ENCODE measurements around the gene SLC13A3. TPM values are rescaled to one million over a fixed set of nuclear protein-coding genes. Genes with fewer than 3 reads are reported as not detected.

The SLC13A3 gene
- total RNA-seq, 1 donor from 2014 or later, result 7.4 TPM

DNA sequence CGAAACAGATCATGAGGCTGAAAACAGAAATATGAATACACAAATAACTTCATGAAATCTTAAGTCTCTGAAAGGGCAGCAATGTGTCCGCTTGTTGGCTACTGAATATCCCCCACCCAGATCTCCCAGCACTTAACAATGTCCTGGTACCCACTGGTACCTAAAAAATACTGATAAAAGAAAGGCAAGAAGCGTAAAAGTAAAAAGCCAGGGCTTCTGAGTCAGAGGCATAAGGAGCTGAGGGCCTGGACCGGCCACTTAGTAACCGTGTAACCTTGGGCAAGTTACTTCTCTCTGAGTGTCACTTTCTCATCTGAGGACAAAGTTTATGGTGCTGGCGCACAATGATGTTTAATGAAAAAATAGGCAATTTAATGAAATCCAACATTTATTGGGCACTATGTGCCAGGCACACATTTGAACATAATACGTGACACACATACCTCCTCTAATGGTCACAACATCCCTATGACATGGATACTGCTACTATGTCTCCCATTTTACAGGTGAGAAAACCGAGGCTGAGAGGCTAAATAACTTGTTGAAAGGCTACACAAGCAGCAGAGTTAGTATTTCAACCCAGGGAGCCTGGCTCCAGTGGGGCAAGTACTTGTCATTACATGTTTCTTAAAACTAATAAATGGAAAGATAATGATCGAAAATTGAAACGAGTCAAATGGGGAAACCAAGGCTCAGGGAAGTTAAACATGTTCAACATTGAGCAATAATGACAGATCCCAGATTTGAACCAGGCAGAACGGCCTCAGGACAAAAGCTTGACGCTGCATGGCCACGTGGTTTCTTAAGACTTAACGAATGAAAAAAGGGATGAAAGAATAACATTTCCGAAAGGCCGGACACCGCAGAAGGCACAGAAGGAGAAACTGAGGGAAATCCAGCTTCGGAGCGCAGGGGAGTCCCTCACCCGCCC lies 37.2 kb upstream of the SLC13A3 start:
- Histone ChIP-seq H3K79me2 (ENCODE audit: low read depth) (peaks cover 47% of the 10 kb centered on the region), H3K4me1 (peaks cover 20% of the 10 kb centered on the region), H3K4me2 (peak overlapping the region; percentile 82), H3F3A (ENCODE audit: low read depth) (peaks cover 45% of the 10 kb centered on the region), H3K9ac (peak overlapping the region; percentile 94), H3K27me3 (no peaks in the 10 kb centered on the region), H4K20me1 (ENCODE audit: low read depth) (peaks cover 2% of the 10 kb centered on the region), H3K9me3 (ENCODE audit: low read depth) (no peaks in the 10 kb centered on the region), H2AFZ (replicated peaks) (peak overlapping the region; percentile 82), H3K27ac (peak overlapping the region; percentile 94), H3K4me3 (peak overlapping the region; percentile 80), H3K36me3 (peaks cover 8% of the 10 kb centered on the region)
- no peak for DNase-seq (ENCODE audit: low spot score)
- Mint-ChIP-seq H3K27ac (peak overlapping the region; percentile 95), H3K9me3 (no peaks in the 10 kb centered on the region), H3K27me3 (ENCODE audit: insufficient read depth, low read depth) (peaks cover 13% of the 10 kb centered on the region), H3K4me3 (peak overlapping the region; percentile 99), H3K4me1 (peaks cover 29% of the 10 kb centered on the region), H3K36me3 (peaks cover 18% of the 10 kb centered on the region)
- TF ChIP-seq EZH2 (IDR thresholded peaks at IDR 0.05) (no peak), EZH2phosphoT487 (IDR thresholded peaks at IDR 0.05) (no peak)
- TF ChIP-seq, protein P1, sequence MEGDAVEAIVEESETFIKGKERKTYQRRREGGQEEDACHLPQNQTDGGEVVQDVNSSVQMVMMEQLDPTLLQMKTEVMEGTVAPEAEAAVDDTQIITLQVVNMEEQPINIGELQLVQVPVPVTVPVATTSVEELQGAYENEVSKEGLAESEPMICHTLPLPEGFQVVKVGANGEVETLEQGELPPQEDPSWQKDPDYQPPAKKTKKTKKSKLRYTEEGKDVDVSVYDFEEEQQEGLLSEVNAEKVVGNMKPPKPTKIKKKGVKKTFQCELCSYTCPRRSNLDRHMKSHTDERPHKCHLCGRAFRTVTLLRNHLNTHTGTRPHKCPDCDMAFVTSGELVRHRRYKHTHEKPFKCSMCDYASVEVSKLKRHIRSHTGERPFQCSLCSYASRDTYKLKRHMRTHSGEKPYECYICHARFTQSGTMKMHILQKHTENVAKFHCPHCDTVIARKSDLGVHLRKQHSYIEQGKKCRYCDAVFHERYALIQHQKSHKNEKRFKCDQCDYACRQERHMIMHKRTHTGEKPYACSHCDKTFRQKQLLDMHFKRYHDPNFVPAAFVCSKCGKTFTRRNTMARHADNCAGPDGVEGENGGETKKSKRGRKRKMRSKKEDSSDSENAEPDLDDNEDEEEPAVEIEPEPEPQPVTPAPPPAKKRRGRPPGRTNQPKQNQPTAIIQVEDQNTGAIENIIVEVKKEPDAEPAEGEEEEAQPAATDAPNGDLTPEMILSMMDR (IDR thresholded peaks at IDR 0.05), result no peak

DNA sequence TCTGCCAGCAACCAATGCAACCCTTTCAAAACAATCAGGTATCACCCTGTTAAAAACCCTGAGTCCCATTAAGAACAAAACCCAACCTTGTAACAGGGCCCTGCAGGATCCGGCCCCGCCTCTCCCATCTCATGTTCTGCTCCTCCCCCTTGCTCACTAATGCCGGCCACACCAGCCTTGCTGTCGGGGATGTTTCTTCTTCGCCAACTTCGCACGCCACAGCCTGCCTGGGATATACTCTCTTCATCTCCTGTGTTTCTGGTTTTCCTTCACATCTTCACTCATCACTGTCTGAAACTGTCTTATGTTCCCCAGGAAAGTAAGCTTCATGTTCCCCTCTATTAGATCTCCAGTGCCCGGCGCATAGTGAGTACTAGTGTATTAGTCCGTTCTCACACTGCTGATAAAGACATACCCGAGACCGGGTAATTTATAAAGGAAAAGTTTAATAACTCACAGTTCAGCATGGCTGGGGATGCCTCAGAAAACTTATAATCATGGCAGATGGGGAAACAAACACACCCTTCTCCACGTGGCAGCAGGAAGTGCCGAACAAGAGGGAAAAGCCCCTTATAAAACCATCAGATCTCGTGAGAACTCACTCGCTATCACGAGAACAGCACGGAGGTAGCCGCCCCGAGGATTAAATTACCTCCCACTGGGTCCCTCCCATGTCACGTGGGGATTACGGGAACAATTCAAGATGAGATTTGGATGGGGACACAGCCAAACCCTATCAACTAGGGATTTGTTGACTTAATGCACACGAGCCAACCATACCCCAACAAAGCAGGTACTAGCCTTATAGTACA lies 32.9 kb upstream of the SLC13A3 start:
- Histone ChIP-seq H3K4me1 (peaks cover 29% of the 10 kb centered on the region), H3K27me3 (no peaks in the 10 kb centered on the region), H3K36me3 (peaks cover 8% of the 10 kb centered on the region), H3K9ac (no peak overlapping the region), H4K20me1 (ENCODE audit: low read depth) (peaks cover 7% of the 10 kb centered on the region), H2AFZ (replicated peaks) (peak overlapping the region; percentile 13), H3K79me2 (ENCODE audit: low read depth) (peaks cover 66% of the 10 kb centered on the region), H3F3A (ENCODE audit: low read depth) (peaks cover 44% of the 10 kb centered on the region), H3K4me3 (peak overlapping the region; percentile 43), H3K27ac (no peak overlapping the region), H3K9me3 (ENCODE audit: low read depth) (no peaks in the 10 kb centered on the region), H3K4me2 (peak overlapping the region; percentile 73)
- DNase-seq (ENCODE audit: low spot score), result peak; percentile 81
- no peaks in the 10 kb centered on the region for H3K9me3 Mint-ChIP-seq
- H3K4me3 Mint-ChIP-seq, result peak overlapping the region; percentile 69
- TF ChIP-seq, protein P1 (IDR thresholded peaks at IDR 0.05), result no peak
- TF ChIP-seq EZH2 (IDR thresholded peaks at IDR 0.05) (no peak), EZH2phosphoT487 (IDR thresholded peaks at IDR 0.05) (no peak)
- peaks cover 7% of the 10 kb centered on the region for H3K27me3 Mint-ChIP-seq (ENCODE audit: insufficient read depth, low read depth)
- peaks cover 18% of the 10 kb centered on the region for H3K36me3 Mint-ChIP-seq
- peak overlapping the region; percentile 11 for H3K27ac Mint-ChIP-seq
- peaks cover 44% of the 10 kb centered on the region for H3K4me1 Mint-ChIP-seq

DNA sequence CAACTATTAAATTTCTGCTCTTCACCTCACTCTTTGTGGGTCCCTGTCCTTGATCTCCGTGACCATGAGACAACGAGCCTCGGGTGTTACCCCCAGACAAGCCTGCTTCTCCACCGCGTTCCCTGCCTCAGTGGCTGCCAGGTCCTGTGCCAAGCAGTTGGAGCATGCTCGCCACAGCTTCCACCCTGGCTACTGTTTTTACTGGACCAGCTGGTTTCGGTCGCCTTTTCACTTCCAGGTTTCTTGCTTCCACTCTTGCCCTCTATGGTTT lies 32.3 kb upstream of the SLC13A3 start:
- H3K27me3 Mint-ChIP-seq (ENCODE audit: insufficient read depth, low read depth), result peaks cover 5% of the 10 kb centered on the region
- peak overlapping the region; percentile 69 for H3K4me3 Mint-ChIP-seq
- Histone ChIP-seq H4K20me1 (ENCODE audit: low read depth) (peaks cover 7% of the 10 kb centered on the region), H3K36me3 (peaks cover 8% of the 10 kb centered on the region), H3K4me2 (peak overlapping the region; percentile 73), H3K9me3 (ENCODE audit: low read depth) (no peaks in the 10 kb centered on the region), H3K4me1 (peaks cover 29% of the 10 kb centered on the region), H3K27me3 (no peaks in the 10 kb centered on the region), H3K9ac (no peak overlapping the region), H3K27ac (no peak overlapping the region), H3K4me3 (peak overlapping the region; percentile 43), H3F3A (ENCODE audit: low read depth) (peaks cover 38% of the 10 kb centered on the region), H2AFZ (replicated peaks) (peak overlapping the region; percentile 13), H3K79me2 (ENCODE audit: low read depth) (peaks cover 65% of the 10 kb centered on the region)
- no peak for TF ChIP-seq EZH2 (IDR thresholded peaks at IDR 0.05)
- TF ChIP-seq EZH2phosphoT487 (IDR thresholded peaks at IDR 0.05), result no peak
- TF ChIP-seq, protein P1 (IDR thresholded peaks at IDR 0.05), result no peak
- H3K9me3 Mint-ChIP-seq, result no peaks in the 10 kb centered on the region
- peak overlapping the region; percentile 12 for H3K27ac Mint-ChIP-seq
- peaks cover 20% of the 10 kb centered on the region for H3K36me3 Mint-ChIP-seq
- no peak for DNase-seq (ENCODE audit: low spot score)
- peaks cover 42% of the 10 kb centered on the region for H3K4me1 Mint-ChIP-seq

All from neural progenitor cell (in vitro differentiated cells).